GM18498 (cell line): ENCODE data around the gene EML2.

Experiments used
- ATAC-seq: cut with Tn5 transposase; IDR thresholded peaks from one replicate; pipeline ENCODE4 v1.9.1; 2021; ENCODE audit warnings: mild to moderate bottlenecking, moderate library complexity; ENCODE audit not compliant: unreplicated experiment

The EML2 gene

GRCh38 chr19:45590300-45591003, 48.7 kb downstream of the EML2 start:
- no peak for ATAC-seq

GRCh38 chr19:45589768-45590167, 49.4 kb downstream of the EML2 start:
- no peak for ATAC-seq

- no peak for ATAC-seq
These were observed 51.3 kb downstream of the EML2 start for GRCh38 chr19:45587873-45588272.

GRCh38 chr19:45585158-45585577, 54.0 kb downstream of the EML2 start:
- ATAC-seq: no peak

- peak; percentile 90 for ATAC-seq
These were observed 54.7 kb downstream of the EML2 start, which contains the start of gene OPA3 for GRCh38 chr19:45584332-45585157. Gene OPA3 (minus strand): TSS chr19:45584802. CDS start chr19:45584764, 38 bp downstream.

GRCh38 chr19:45581576-45581975, 57.6 kb downstream of the EML2 start:
- no peak for ATAC-seq

GRCh38 chr19:45578861-45579260, 60.3 kb downstream of the EML2 start:
- no peak for ATAC-seq

- ATAC-seq: no peak
These were observed 61.9 kb downstream of the EML2 start for GRCh38 chr19:45577111-45577905.

GRCh38 chr19:45576682-45577081, 62.5 kb downstream of the EML2 start:
- ATAC-seq: no peak

- no peak for ATAC-seq
These were observed 64.0 kb downstream of the EML2 start for GRCh38 chr19:45575216-45575615.

- no peak for ATAC-seq
These were observed 64.7 kb downstream of the EML2 start for GRCh38 chr19:45574526-45574925.

- ATAC-seq: no peak
These were observed 67.6 kb downstream of the EML2 start for GRCh38 chr19:45571457-45572220.

GRCh38 chr19:45569619-45570421, 69.4 kb downstream of the EML2 start:
- no peak for ATAC-seq

GRCh38 chr19:45568732-45569131, 70.5 kb downstream of the EML2 start:
- no peak for ATAC-seq

GRCh38 chr19:45567609-45568008, 71.6 kb downstream of the EML2 start:
- no peak for ATAC-seq

- ATAC-seq: no peak
These were observed 74.9 kb downstream of the EML2 start for GRCh38 chr19:45564131-45564780.

- ATAC-seq: no peak
These were observed 78.5 kb downstream of the EML2 start for GRCh38 chr19:45560686-45561085.

- no peak for ATAC-seq
These were observed 79.2 kb downstream of the EML2 start for GRCh38 chr19:45560038-45560437.
